Breast epithelium (tissue), 3 donors: ENCODE data around the gene FAM229A.

ENCODE experiments used
- CTCF ChIP-seq, 3 donors: fragments of 450-650 bp; IDR thresholded peaks; one replicate each; pipeline ENCODE4 v1.5.1; 2016 to 2017; ENCODE audit warnings: antibody characterized with exemption in 3 of 3, mild to moderate bottlenecking in 3 of 3, moderate library complexity in 3 of 3
- POLR2A ChIP-seq: fragments of 450-650 bp; IDR thresholded peaks from one replicate; pipeline ENCODE4 v1.6.1; 2016; ENCODE audit warnings: antibody characterized with exemption, mild to moderate bottlenecking, moderate library complexity
- POLR2AphosphoS5 ChIP-seq, 3 donors: sonication (generic); formaldehyde crosslinking; IDR thresholded peaks; one replicate each; pipeline ENCODE4 v1.6.1; 2017; ENCODE audit warnings: antibody characterized with exemption in 3 of 3

- TF ChIP-seq CTCF (IDR thresholded peaks at IDR 0.05) (no peak), POLR2A (no peak), POLR2AphosphoS5 (IDR thresholded peaks at IDR 0.05) (no peak)
These were observed 40.5 kb downstream of the FAM229A start for GRCh38 chr1:32321712-32322291.
